ENCODE results near the gene LCE3A. TPM values are rescaled to one million over a fixed set of nuclear protein-coding genes. Genes with fewer than 3 reads are reported as not detected.
"Not testable (repeated sequence)": the region's sequence is repeated elsewhere in the genome, so short reads cannot be mapped to it uniquely, and the experiment has no call there.

Gene LCE3A
- not detected for total RNA-seq

- no peak for TF ChIP-seq CTCF (IDR thresholded peaks at IDR 0.05)
- H3K27me3 ChIP-seq, result no peaks in the 10 kb centered on the region
- H3K27ac ChIP-seq, result no peak within 1 kb of the TSS
- no peak for DNase-seq (ENCODE audit: low spot score in 2 of 2)
- intact Hi-C loops (cut with DNase I), result no loop called here
- H3K4me1 ChIP-seq, result no peaks in the 10 kb centered on the region
- no peaks in the 10 kb centered on the region for H3K9me3 ChIP-seq
- H3K36me3 ChIP-seq, result no peaks in the 10 kb centered on the region
- no peak within 1 kb of the TSS for H3K4me3 ChIP-seq
These were observed at the start of gene LCE3A for GRCh38 chr1:152622803-152623202. Gene LCE3A (minus strand): TSS chr1:152623103. CDS start chr1:152623103, 0 bp downstream.

- no peaks in the 10 kb centered on the region for H3K27me3 ChIP-seq
- TF ChIP-seq CTCF (IDR thresholded peaks at IDR 0.05), result no peak
- intact Hi-C loops (cut with DNase I), result no loop called here
- no peaks in the 10 kb centered on the region for H3K4me1 ChIP-seq
- no peak overlapping the region for H3K27ac ChIP-seq
- H3K9me3 ChIP-seq, result no peaks in the 10 kb centered on the region
- DNase-seq (ENCODE audit: low spot score in 2 of 2), result no peak
- H3K4me3 ChIP-seq, result no peak overlapping the region
- no peaks in the 10 kb centered on the region for H3K36me3 ChIP-seq
These were observed 44.7 kb upstream of the LCE3A start for GRCh38 chr1:152667648-152668047.

- H3K4me3 ChIP-seq; H3K9me3 ChIP-seq; H3K27ac ChIP-seq; H3K4me1 ChIP-seq; H3K36me3 ChIP-seq; intact Hi-C loops (cut with DNase I); DNase-seq (ENCODE audit: low spot score in 2 of 2); H3K27me3 ChIP-seq: not testable (repeated sequence)
These were observed 43.3 kb upstream of the LCE3A start for GRCh38 chr1:152666171-152666570.

- no peak for DNase-seq (ENCODE audit: low spot score in 2 of 2)
- Histone ChIP-seq H3K9me3 (no peaks in the 10 kb centered on the region), H3K4me1 (no peaks in the 10 kb centered on the region), H3K27me3 (no peaks in the 10 kb centered on the region), H3K27ac (no peak within 1 kb of the TSS), H3K36me3 (no peaks in the 10 kb centered on the region), H3K4me3 (no peak within 1 kb of the TSS)
- no peak for TF ChIP-seq CTCF (IDR thresholded peaks at IDR 0.05)
- intact Hi-C loops (cut with DNase I), result no loop called here
These were observed 40.2 kb upstream of the LCE3A start, which contains the start of gene LCE2D for GRCh38 chr1:152663098-152663497. Gene LCE2D (plus strand): TSS chr1:152663380. CDS start chr1:152664106, 726 bp downstream.

- TF ChIP-seq CTCF (IDR thresholded peaks at IDR 0.05), result no peak
- Histone ChIP-seq H3K27me3 (no peaks in the 10 kb centered on the region), H3K9me3 (no peaks in the 10 kb centered on the region), H3K36me3 (no peaks in the 10 kb centered on the region), H3K4me1 (no peaks in the 10 kb centered on the region), H3K27ac (no peak overlapping the region), H3K4me3 (no peak overlapping the region)
- no peak for DNase-seq (ENCODE audit: low spot score in 2 of 2)
- intact Hi-C loops (cut with DNase I), result no loop called here
These were observed 35.7 kb upstream of the LCE3A start for GRCh38 chr1:152658649-152659048.

- H3K4me3 ChIP-seq, result no peak overlapping the region
- H3K36me3 ChIP-seq, result no peaks in the 10 kb centered on the region
- H3K4me1 ChIP-seq, result no peaks in the 10 kb centered on the region
- no peaks in the 10 kb centered on the region for H3K27me3 ChIP-seq
- DNase-seq (ENCODE audit: low spot score in 2 of 2), result no peak
- no peak overlapping the region for H3K27ac ChIP-seq
- H3K9me3 ChIP-seq, result no peaks in the 10 kb centered on the region
- intact Hi-C loops (cut with DNase I), result no loop called here
- TF ChIP-seq CTCF (IDR thresholded peaks at IDR 0.05), result no peak
These were observed 34.8 kb upstream of the LCE3A start for GRCh38 chr1:152657677-152658076.
